ENCODE results near the gene DEGS2.
A peak's percentile ranks its signal among the peaks of the same experiment; 100 is the strongest.
"Not testable (repeated sequence)": the region's sequence is repeated elsewhere in the genome, so short reads cannot be mapped to it uniquely, and the experiment has no call there.

Gene DEGS2

DNA sequence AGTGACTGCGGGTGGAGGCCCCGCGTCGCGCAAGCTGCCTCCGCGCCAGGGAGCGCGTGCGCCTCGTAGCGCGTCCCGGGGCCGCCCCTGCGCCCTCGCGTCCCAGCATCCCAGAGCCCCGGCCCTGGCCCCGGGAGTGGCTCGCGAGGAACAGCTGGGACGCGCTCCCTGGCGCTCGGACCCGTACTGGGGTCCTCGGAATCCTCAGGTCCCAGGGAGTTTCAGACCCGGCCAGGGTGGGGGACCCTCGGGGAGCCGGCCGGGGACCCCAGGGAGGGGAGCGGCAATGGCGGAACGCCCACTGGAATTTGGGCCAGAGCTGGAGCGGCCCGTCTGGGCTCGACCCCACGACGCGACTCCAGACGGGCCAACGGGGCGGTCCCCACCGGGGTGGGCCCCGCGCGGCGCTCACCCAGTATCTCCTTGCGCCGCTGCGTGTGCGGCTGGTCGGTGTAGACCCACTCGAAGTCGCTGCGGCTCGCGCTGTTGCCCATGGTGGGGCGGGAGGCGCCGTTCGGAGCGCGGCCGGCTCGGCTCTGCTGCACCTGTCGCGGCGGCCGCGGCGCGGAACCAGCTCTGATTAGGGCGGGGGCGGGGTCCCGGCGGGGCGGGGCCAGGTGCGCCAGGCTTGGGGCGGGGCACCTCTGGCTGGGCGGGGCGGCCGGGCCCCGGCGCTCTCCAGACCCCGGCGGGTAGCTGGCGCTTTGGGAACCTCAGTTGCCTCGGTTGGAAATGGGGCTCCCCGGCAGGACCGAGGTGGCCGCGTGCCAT is at the start of gene DEGS2:
Gene DEGS2, minus strand, starts transcription at position 552 of the 771 bp plus-strand sequence. Its CDS starts 58 bp downstream, at position 494.
- no peak for DNase-seq

DNA sequence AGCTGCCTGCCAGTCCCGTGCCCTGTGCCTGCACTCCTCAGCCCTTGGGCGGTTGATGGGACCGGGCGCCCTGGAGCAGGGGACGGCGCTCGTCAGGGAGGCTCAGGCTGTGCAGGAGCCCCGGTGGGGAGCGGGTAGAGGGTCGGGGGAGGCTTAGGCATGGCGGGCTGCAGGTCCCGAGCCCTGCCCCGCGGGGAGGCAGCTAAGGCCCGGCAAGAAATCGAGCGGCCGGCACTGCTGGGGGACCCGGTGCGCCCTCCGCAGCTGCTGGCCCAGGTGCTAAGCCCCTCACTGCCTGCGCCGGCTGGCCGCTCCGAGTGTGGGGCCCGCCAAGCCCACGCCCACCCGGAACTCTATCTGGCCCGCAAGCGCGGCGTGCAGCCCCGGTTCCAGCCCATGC is 48.7 kb upstream of the DEGS2 start:
- DNase-seq, result not testable (repeated sequence)

DNA sequence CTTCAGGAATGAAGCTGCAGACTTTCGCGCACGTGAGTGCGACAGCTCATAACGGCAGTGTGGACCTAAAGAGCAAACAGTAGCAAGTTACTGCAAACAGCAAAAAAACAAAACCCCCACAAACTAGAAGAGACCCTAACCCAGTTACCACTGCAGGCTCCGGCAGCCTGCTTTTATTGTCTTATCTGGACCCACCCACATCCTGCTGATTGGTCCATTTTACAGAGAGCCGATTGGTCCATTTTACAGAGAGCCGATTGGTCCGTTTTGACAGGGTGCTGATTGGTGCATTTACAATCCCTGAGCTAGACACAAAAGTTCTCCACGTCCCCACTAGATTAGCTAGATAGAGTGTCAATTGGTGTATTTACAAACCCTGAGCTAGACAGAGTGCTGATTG is 48.1 kb upstream of the DEGS2 start:
- not testable (repeated sequence) for DNase-seq

DNA sequence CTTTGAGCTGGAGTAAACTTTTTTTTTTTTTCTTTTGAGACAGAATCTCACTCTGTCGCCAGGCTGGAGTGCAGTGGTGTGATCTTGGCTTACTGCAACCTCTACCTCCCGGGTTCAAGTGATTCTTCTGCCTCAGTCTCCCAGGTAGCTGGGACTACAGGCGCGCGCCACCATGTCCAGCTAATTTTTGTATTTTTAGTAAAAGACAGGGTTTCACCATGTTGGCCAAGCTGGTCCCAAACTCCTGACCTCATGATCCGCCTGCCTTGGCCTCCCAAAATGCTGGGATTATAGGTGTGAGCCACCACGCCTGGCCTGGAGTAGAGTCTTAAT is 45.4 kb upstream of the DEGS2 start:
- not testable (repeated sequence) for DNase-seq

DNA sequence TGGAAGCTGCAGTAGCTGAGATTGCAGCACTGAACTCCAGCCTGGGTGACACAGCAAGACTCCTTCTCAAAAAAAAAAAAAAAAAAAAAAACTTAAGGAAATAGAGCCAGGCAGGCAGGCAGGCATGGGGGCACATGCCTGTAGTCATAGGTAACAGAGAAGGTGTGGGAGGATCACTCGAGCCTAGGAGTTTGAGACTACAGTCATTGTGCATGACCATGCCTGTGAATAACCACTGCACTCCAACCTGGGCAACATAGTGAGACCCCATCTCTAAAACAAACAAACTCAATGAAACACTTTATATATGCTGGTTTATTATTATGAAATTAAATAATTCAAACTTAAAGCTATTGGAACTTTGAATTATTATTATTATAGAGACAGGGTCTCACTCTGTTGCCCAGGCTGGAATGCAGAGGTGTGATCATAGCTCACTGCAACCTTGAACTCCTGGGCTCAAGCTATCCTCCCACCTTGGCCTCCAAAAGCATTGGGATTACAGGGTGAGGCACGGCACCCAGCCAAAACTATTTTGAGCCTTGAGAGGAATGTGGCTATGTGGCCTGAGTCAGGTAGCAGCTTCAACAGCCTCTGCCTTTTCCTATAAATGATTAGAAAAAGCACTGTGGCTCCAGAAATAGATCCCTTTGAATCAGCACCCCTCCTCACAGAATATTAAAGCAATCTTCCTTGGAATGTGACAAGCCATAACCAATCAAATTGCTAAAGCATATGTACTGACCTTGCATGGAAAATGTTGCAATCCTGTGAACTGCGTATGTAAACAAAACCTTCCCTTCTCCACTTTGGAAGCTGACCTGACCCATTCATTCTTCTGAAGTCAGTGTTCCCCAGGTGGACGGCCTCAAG is 44.8 kb upstream of the DEGS2 start:
- DNase-seq, result no peak

DNA sequence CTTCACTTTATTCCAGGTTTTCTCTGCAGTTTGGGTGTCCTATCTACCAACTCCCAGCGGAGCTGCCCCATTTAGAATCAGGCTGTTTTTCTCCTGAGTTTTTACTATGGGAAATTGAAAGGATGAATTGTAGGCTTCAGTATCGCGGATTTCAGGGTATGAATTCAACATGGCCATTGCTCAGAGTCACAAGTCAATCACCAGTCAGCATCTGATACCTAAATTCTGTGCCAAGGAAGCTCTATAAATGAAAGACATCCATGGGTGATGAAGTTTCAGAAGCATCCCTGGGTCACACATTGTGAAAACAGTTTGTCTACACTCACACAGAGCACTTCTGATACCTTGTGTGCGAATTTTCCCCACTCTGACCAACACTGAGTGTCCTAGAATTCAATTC is 43.7 kb upstream of the DEGS2 start:
- DNase-seq, result no peak

DNA sequence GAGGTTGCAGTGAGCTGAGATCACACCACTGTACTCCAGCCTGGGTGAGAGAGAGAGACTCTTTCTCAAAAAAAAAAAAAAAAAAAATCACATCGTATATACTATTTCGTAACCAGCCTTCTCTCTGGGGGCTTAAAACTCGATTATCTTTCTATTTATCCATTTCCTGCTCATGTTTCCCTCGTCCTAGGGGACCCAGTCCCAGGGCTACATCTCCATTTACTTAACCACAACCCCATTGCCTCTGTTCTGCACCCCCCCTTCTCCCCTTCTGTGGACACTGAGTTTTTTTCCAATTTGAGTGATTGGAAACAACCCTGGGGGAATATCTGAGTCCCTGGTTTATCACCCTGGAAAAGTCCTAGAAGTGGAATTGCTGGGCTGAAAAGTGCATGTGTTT is 43.3 kb upstream of the DEGS2 start:
- DNase-seq, result no peak

DNA sequence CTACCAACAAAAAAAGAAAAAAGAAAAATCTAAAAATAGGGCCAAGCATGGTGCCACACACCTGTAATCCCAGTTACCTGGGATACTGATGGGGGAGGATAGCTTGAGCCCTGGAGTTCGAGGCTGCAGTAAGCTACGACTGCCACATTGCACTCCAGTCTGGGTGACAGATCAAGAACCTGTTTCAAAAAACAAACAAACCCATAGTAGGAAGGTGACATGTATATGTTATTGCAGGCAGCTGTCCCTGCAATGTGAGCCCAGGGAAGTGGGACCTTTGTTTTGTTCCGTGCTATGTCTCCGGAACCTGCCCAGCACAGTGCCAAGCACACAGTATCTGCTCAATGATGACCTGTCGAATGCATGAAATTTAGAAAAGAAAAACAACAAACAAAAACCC is 42.3 kb upstream of the DEGS2 start:
- no peak for DNase-seq

DNA sequence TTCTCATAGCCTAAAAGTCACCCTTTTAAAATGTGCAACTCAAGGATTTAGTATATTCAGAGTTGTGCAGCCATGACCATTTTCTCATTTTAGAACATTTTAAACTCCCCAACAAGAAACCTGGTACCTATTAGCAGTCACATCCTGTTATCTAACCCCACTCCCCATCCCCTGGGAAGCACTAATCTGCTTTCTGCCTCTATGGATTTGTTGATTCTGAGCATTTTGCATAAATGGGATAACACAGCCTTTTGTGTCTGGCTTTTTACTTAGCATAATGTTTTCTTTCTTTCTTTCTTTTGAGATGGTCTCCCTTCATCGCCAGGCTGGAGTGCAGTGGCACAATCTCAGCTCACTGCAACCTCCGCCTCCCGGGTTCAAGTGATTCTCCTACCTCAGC is 40.9 kb upstream of the DEGS2 start:
- DNase-seq, result no peak

DNA sequence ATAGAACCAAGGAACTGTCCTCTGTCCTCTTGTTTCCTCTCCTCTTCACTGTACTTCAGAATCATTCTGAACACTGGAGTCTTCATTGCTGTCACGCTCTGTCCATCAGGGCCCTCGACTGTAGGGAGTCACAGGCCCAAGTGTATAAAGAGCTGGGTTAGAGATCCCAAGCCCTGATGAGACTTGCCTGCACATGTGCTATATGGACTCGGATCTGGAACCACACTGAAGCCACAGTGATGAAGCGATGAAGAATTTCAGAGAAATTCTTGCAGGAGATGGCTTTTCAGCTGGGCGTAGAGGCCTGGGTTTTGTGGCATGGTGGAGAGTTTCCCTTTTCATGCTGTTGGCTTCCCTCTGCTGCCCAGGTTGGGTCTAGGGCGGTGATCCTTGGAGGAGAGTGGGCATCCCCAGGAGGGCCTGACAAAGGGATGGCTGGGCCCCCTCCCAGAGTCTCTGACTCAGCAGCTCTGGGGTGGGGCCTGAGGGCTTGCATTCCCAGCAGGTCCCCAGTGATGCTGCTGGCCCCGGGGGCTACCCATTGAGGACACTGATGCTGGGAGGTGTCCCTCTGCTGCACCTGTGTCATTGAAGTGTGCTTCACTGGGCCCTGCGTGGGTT is 39.9 kb upstream of the DEGS2 start:
- no peak for DNase-seq

DNA sequence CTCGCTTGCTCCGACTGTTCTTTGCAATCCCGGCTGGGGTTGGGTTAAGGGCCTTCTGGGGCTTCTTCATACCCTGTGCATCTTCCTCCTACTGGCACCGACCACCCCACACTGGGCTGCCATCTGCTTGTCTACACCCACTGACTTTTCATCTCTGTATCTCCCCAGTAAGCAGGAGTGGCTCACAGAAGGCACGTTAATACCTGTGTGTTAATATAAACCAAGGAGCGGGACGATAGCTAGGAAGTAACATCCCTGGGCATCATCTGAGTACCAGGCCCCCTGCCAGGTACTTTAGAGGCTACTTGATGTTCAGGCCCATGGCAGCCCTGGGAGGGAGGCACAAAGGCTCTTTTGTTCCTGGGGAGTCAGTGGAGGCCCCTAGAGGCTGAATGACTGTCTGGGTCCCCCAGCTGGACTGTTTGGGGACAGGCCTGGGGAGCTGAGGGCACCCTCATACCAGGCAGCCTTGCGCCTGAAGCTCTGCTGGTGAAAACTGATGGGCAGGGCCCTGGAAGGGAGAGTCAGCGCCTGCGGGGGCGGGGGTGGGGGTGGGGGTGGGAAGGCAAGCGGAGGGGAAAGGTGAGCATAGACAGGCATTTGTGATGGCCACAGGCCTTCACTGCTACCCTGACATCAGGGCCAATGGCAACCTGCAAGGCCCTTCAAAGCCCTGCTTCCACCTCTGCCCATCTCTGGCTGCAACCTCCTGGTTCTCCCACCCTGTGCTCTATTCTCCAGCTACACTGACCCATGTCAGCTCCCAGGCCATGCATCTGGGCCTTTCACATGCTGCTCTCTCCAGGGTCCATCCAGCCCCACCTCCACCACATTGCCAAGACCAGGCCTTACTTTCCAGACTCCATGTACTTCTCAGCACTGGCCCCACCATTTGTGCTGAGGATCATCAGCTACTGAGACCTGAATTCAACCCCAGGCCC is 34.2 kb upstream of the DEGS2 start:
- DNase-seq, result no peak

DNA sequence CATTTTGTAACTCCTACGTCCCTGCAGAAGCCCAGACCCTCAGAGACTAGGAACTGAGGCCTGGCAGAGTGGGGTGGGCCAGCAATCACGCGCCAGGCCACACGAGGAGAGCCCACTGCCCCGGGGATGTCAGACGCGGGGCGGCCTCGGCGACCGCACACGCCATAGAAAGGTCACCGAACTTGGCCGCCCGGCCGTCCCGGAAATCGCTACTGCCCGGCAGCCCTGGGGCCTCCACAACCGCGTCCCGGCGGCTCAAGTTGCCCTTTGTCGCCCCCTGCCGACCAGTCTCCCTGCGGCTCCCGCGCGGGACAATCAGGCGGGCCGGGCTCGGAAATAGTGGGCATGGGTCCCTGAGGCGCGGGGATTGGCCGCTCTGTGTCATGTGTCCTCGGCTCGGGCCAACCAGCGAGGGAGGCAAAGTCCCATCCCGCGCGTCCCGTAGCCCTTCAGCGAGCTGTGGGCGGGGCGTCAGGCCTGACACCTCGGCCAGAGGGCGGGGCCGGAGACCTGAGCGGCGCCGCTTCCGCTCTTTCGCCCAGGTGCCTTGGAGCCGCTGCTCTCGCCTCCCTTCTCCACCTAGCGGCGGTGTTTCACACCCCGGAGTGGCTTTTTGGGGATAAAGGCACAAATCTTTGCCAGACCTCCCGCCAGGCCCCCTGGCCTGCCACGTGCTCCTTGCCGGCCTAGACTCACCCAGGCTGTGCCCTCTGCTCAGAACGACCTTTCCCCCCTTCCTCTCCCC is 33.4 kb upstream of the DEGS2 start:
- peak; percentile 91 for DNase-seq

DNA sequence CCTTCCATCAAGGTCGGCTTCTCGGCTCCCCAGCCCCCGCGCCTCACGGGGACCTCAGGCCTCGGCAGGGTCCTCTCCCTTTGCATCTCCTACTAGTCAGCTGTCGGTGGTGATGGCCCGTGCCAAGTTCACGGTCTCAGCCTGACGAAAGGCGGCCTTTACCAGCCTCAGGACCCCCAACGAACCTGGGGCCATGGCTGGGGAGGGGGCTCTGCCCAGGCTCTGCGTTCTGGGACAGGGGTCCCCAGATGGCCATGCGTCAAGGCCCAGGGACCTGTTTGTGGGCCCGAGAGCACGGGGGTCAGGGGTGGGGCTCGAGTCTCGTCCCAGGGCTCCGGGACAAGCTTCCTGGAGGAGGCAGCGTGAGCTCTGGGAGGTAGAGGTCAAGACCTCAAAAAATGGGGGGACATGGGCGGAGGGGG is 32.8 kb upstream of the DEGS2 start:
- no peak for DNase-seq

DNA sequence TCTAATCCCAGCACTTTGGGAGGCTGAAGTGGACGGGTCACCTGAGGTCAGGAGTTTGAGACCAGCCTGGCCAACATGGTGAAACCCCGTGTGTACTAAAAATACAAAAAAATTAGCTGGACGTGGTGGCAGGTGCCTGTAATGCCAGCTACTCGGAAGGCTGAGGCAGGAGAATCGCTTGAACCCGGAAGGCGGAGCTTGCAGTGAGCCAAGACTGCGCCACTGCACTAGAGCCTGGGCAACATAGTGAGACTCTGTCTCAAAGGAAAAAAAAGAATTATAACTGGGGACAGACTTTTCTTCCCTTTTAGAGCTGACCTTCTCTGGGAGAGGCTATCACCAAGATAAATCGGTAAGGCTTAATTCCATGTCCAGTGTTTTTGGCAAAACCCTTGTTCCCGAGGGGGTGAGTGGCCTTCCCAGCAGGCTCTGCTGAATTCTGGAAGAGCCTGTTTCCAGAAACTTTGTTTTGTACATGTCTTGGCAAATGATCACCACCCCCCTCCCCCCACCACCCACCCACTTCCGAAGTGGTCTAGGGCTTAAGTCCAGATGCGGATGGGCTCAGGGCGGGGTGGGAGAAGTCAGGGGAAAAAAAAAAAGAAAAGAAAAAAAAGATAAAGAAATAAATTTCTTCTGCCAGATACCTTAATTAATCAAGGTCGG is 32.3 kb upstream of the DEGS2 start:
- DNase-seq, result no peak

DNA sequence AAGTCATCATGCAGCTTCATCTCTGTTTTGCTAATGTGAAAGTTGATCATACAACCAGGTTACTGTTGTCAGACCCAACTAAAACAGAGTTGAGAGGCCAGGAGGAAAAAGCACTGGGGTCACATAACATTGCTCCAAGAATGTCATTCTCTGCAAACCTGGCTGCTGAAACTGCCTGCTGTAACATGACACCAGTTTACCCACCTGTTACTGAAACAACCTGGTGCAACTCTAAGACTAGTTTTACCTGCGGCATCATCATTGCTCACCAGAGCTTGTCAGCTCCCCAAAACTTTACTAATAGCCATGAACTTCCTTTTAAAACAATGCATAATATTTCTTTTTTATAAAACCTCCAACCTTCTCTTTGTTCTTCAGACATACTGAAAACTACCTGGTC is 30.7 kb upstream of the DEGS2 start:
- no peak for DNase-seq

DNA sequence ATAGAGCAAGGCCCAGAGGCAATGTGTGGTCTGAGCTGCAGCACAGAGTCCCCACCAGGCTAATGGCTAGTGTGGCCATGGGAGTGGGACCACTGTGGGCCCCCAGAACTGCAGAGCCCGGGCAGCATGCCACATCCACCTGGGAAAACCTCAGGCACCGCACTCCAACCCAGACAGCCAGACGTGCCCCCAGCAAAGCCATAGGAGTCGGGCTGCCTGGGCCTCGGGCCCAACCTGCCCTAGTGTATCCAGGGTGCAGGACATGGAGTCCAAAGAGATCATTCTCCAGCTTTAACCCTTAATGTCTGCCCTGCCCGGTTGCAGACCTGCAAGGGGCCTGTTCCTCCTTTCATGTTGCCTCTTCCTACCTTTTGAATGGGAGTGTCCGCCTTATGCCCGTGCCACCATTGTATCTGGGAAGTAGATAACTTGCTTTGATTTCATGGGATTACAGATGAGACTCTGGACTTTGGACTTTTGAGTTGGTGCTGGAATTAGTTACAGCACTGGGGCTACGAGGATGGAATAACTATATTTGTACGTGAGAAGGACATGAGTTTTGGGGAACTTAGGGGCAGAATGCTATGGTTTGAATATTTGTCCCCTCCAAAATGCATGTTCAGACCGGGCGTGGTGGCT is 29.1 kb upstream of the DEGS2 start:
- no peak for DNase-seq

DNA sequence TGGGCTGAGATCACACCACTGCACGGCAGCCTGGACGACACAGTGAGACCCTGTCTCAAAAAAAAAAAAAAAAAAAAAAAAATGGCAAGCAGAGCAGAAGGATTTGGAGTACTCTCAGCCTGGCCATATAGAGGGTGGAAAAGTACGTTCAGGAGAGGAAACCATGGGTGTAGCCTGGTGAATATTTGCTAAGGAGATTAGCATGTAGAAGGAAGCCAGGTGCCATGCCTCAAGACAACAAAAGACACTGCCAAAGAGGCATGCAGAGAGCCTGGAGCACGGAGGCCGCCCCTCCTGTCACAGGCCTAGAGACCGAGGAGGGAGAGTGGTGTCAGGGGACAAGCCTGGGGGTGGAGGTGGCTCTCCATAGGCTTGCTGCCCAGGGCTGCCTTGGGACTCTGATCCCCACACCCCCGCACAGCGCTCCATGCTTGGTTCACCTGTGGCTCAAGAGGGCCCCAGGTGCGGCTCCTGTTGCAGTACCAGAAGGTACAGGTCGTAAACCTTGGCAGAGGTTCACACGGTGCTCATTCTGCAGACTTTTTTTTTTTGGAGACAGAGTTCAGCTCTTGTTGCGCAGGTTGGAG is 27.9 kb upstream of the DEGS2 start:
- DNase-seq, result no peak

DNA sequence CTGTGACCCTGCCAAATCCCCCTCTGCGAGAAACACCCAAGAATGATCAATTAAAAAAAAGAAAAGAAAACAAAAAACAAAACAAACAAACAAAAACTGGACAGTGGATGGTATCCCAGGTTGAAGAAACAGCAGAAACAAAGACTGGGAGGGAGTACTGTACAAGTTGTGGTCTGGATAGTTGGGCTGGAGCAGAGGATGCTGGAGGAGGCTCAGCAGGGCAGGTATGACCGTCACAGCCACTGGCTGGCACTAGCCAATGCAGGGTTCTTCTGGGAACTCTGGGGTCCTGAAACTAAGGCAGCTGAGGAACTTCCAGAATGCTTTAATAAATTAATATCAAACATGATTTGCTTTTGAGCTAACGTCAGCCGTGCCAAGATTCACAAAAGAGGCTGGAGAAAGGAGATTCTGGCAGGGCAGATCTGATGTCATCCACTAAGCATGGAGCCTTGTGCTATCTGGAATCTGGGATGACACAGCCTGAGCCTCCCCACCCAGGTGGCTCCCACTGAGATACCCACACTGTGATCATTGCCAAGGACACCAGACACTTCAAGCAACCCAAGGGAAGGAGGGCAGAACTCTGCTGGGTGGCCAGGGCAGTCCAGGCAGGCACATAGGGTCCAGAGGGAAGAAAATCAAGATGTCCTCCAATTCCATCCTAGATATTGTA is 22.6 kb upstream of the DEGS2 start:
- DNase-seq, result not testable (repeated sequence)

DNA sequence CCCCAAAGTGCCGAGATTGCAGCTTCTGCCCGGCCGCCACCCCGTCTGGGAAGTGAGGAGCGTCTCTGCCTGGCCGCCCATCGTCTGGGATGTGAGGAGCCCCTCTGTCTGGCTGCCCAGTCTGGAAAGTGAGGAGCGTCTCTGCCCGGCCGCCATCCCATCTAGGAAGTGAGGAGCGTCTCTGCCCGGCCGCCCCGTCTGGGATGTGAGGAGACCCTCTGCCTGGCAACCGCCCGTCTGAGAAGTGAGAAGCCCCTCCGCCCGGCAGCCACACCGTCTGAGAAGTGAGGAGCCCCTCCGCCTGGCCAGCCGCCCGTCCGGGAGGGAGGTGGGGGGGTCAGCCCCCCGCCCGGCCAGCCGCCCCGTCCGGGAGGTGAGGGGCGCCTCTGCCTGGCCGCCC is 21.2 kb upstream of the DEGS2 start:
- DNase-seq, result not testable (repeated sequence)

DNA sequence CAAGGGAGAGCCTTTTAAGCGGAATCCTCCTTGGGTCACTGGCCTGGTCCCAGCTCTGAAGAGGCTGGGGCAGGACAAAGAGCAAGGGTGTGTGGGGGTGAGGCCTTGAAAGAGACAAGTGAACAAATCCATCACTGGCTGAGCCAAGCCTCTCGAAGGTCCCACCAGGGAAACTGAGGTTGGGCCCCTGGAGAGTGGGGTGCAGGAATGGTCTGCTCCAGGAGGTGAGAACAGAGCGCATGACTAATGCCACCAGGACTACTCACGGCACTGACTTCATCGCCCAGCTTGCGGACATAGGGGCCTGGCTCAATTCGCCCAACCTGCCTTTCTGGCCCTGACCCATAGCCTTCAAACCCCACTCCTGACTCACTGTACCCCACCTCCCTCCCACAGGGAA is 19.2 kb upstream of the DEGS2 start:
- no peak for DNase-seq
